B cell (primary cell): ENCODE data around the gene ATP8A2. TPM values are rescaled to one million over a fixed set of nuclear protein-coding genes. Genes with fewer than 3 reads are reported as not detected.

Source experiments
- ATAC-seq: fragments of 200-7000 bp; cut with Tn5 transposase; one replicate; pipeline ENCODE4 v1.10.0; 2021; ENCODE audit warnings: low read depth, mild to moderate bottlenecking, moderate number of reproducible peaks, moderate library complexity
- CTCF ChIA-PET: fragments of 350-600 bp; sonication (Branson Sonifier 250); formaldehyde crosslinking; loops from one replicate; lab custom pipeline; 2021; ENCODE audit warnings: antibody characterized with exemption, inconsistent platforms; lab: Charles Lee
- POLR2A ChIA-PET: fragments of 350-600 bp; sonication (Branson Sonifier 250); formaldehyde crosslinking; loops from one replicate; lab custom pipeline; 2021; ENCODE audit warnings: antibody characterized with exemption; lab: Charles Lee
- DNase-seq: peaks from one replicate; pipeline ENCODE4 v3.0.0; 2013
- H2AFZ ChIP-seq: 2 replicates; pipeline ENCODE4 v1.6.1; 2012; ENCODE audit warnings: mild to moderate bottlenecking, low read depth, low read length; ENCODE audit not compliant: insufficient read depth, poor library complexity, severe bottlenecking
- H3K27ac ChIP-seq, 2 donors: 1 replicate in 1 of 2; 2 replicates in 1 of 2; pipeline ENCODE4 v1.5.1; 2012 to 2013; ENCODE audit warnings: low read length in 2 of 2, mild to moderate bottlenecking in 2 of 2, moderate library complexity in 1 of 2
- H3K27me3 ChIP-seq, 4 experiments: fragments of 200-600 bp in 1 of 4; sonication (generic) in 1 of 4; replicated peaks in 1 of 4; 1 replicate in 2 of 4; 2 replicates in 2 of 4; pipeline versions ENCODE4 v1.6.1 to v1.7.0; 2013 to 2016; ENCODE audit warnings: low read length in 3 of 4, mild to moderate bottlenecking in 2 of 4, mixed read lengths in 1 of 4, moderate library complexity in 1 of 4; ENCODE audit not compliant: insufficient read depth in 4 of 4, control insufficient read depth in 3 of 4; ENCODE audit errors: control extremely low read depth in 1 of 4
- H3K36me3 ChIP-seq, 2 experiments: replicated peaks in 1 of 2; 1 replicate in 1 of 2; 2 replicates in 1 of 2; pipeline versions ENCODE4 v1.6.1 to v1.7.1; 2013; ENCODE audit warnings: low read length in 1 of 2; ENCODE audit not compliant: insufficient read depth in 2 of 2, control insufficient read depth in 1 of 2; ENCODE audit errors: control extremely low read depth in 1 of 2, extremely low read depth in 1 of 2
- H3K4me1 ChIP-seq, 2 donors: fragments of 200-600 bp in 1 of 2; sonication (generic) in 1 of 2; 1 replicate in 1 of 2; 2 replicates in 1 of 2; pipeline versions ENCODE4 v1.5.1 to v1.6.1; 2013 to 2017; ENCODE audit warnings: low read length in 2 of 2; ENCODE audit not compliant: control insufficient read depth in 2 of 2, insufficient read depth in 2 of 2
- H3K4me2 ChIP-seq: replicated peaks from 2 replicates; pipeline ENCODE3; 2012; ENCODE audit warnings: mild to moderate bottlenecking, low read depth, low read length; ENCODE audit not compliant: poor library complexity, severe bottlenecking
- H3K4me3 ChIP-seq, 5 experiments: fragments of 200-600 bp in 1 of 5; sonication (generic) in 1 of 5; 1 replicate in 3 of 5; 2 replicates in 2 of 5; pipeline versions ENCODE4 v1.5.1 to v1.7.0; 2011 to 2016; ENCODE audit warnings: low read length in 4 of 5, mild to moderate bottlenecking in 4 of 5, low read depth in 2 of 5, control low read depth in 1 of 5, moderate library complexity in 1 of 5; ENCODE audit not compliant: insufficient read depth in 1 of 5; ENCODE audit errors: control extremely low read depth in 1 of 5, extremely low read depth in 1 of 5
- H3K79me2 ChIP-seq: fragments of 200-600 bp; sonication (generic); one replicate; pipeline ENCODE4 v1.6.0; 2016; ENCODE audit warnings: low read length; ENCODE audit not compliant: control insufficient read depth, insufficient read depth
- H3K9ac ChIP-seq: fragments of 200-600 bp; sonication (generic); 2 replicates; pipeline ENCODE4 v1.6.1; 2017; ENCODE audit warnings: mild to moderate bottlenecking, low read length, moderate library complexity
- H3K9me3 ChIP-seq, 3 donors: one replicate each; pipeline versions ENCODE4 v1.6.1 to v1.7.1; 2013; ENCODE audit warnings: low read length in 2 of 3; ENCODE audit not compliant: control insufficient read depth in 2 of 3, insufficient read depth in 1 of 3; ENCODE audit errors: control extremely low read depth in 1 of 3
- H4K20me1 ChIP-seq: 2 replicates; pipeline ENCODE4 v1.6.0; 2012; ENCODE audit warnings: mild to moderate bottlenecking, low read length; ENCODE audit not compliant: insufficient read depth, control insufficient read depth, poor library complexity, severe bottlenecking
- H3K27ac Mint-ChIP-seq: one replicate; pipeline ENCODE4 v1.8.0; 2021; ENCODE audit warnings: mixed read lengths
- H3K27me3 Mint-ChIP-seq: one replicate; pipeline ENCODE4 v1.8.0; 2021; ENCODE audit warnings: mixed read lengths
- H3K4me1 Mint-ChIP-seq: one replicate; pipeline ENCODE4 v1.8.0; 2021; ENCODE audit warnings: mixed read lengths
- H3K4me3 Mint-ChIP-seq: one replicate; pipeline ENCODE4 v1.8.0; 2021; ENCODE audit warnings: mixed read lengths
- H3K9me3 Mint-ChIP-seq: one replicate; pipeline ENCODE4 v1.8.0; 2022; ENCODE audit warnings: mixed read lengths; ENCODE audit not compliant: insufficient read depth
- EZH2 ChIP-seq: IDR thresholded peaks from 2 replicates; pipeline ENCODE4 v1.6.1; 2012; ENCODE audit warnings: borderline replicate concordance, low read depth, mild to moderate bottlenecking, moderate library complexity, low read length; ENCODE audit not compliant: insufficient read depth, poor library complexity, severe bottlenecking
- whole genome bisulfite sequencing: methylation state at CpG from one replicate; pipeline ENCODE4 v1.1.5; 2013; ENCODE audit warnings: missing lambda C conversion rate; ENCODE audit not compliant: insufficient coverage; 5-methylcytosine and 5-hydroxymethylcytosine counted together
- intact Hi-C: fragments of 100-400 bp; cut with micrococcal nuclease; formaldehyde crosslinking; loops from one replicate; pipeline ENCODE4 v1.10.0; 2022
- polyA plus RNA-seq: library from polyadenylated mRNA; depleted of rRNA; stranded (reverse); fragments of >200 nt; gene quantifications from 2 replicates; pipeline ENCODE4 v1.2.3, GENCODE V29; 2012
- total RNA-seq, 2 donors: library from RNA; stranded (reverse); fragments of 120-200 nt in 1 of 2; gene quantifications; 1 replicate in 1 of 2; 2 replicates in 1 of 2; pipeline versions ENCODE4 v1.2.3 to v1.2.4, GENCODE V29; 2013 to 2022
- TF ChIP-seq, protein P1 (sequence below): fragments of 200-600 bp; IDR thresholded peaks from one replicate; pipeline ENCODE4 v1.8.0; 2022; ENCODE audit warnings: antibody characterized with exemption, mild to moderate bottlenecking

The ATP8A2 gene
- total and polyA plus RNA-seq, 2 donors (not counting 1 experiment from before 2014, with no cell fraction given) = not detected

DNA sequence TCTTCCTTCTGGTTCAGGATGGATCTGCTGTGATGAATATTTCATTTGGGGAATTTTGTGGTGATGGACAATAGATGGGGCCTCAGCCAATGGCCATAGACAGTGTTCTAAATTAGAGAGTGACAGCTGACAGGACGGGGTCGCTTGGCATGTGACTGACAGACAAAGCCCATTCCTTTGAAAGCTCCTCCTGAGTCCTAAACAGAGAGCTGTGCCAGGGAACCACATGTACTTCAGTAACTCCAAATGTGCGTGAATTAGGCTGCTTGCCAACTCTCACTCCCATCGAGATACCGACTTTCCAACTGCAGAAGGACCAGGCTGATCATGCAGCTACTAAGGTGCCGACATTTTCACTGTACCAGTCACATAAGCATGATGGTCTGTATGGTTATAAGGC is 492.3 kb downstream of the ATP8A2 start:
- no peaks in the 10 kb centered on the region for H3K9me3 ChIP-seq

DNA sequence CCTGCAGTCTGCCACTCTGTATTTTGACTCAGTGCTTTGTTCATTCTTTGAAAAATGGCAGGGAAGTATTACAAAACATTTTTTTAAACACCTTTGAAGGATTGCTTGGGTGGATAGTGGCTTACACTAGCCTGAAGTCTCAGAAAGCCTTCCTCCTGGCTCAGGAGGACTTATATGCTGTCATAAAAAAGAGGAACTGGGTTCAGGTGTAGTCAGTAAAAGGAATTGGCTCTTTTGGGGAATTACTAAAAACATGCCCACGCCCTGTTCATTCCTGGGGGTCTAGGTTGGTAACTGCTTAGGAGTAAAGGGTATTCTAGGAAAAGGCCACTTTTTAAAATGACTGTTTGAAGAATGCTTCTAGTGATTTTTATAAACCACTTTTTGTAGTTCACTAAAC is 493.2 kb downstream of the ATP8A2 start:
- no peak for ATAC-seq
- no peak overlapping the region for H3K4me2 ChIP-seq
- intact Hi-C loops = no loop called here
- H3K4me1 ChIP-seq = no peaks in the 10 kb centered on the region
- Mint-ChIP-seq H3K27me3 (peaks cover 10% of the 10 kb centered on the region), H3K4me3 (no peak overlapping the region), H3K4me1 (no peaks in the 10 kb centered on the region), H3K27ac (no peak overlapping the region), H3K9me3 (no peaks in the 10 kb centered on the region)
- no CpG with 5 or more reads among the region's 1 CpG for WGBS
- no peak overlapping the region for H3K9ac ChIP-seq
- no peaks in the 10 kb centered on the region for H3K79me2 ChIP-seq
- ChIA-PET POLR2A (no interaction called here), CTCF (no interaction called here)
- no peak overlapping the region for H3K4me3 ChIP-seq
- no peak overlapping the region for H3K27ac ChIP-seq
- no peak for TF ChIP-seq EZH2
- TF ChIP-seq, protein P1, sequence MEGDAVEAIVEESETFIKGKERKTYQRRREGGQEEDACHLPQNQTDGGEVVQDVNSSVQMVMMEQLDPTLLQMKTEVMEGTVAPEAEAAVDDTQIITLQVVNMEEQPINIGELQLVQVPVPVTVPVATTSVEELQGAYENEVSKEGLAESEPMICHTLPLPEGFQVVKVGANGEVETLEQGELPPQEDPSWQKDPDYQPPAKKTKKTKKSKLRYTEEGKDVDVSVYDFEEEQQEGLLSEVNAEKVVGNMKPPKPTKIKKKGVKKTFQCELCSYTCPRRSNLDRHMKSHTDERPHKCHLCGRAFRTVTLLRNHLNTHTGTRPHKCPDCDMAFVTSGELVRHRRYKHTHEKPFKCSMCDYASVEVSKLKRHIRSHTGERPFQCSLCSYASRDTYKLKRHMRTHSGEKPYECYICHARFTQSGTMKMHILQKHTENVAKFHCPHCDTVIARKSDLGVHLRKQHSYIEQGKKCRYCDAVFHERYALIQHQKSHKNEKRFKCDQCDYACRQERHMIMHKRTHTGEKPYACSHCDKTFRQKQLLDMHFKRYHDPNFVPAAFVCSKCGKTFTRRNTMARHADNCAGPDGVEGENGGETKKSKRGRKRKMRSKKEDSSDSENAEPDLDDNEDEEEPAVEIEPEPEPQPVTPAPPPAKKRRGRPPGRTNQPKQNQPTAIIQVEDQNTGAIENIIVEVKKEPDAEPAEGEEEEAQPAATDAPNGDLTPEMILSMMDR = no peak
- H3K27me3 ChIP-seq = no peaks in the 10 kb centered on the region
- no peaks in the 10 kb centered on the region for H4K20me1 ChIP-seq
- no peak for DNase-seq
- H3K36me3 ChIP-seq = no peaks in the 10 kb centered on the region
- no peaks in the 10 kb centered on the region for H3K9me3 ChIP-seq
- no peak overlapping the region for H2AFZ ChIP-seq

More for the DNA sequence above, 492.3 kb downstream of the ATP8A2 start:
- Histone ChIP-seq H3K9ac (no peak overlapping the region), H3K27me3 (no peaks in the 10 kb centered on the region), H3K27ac (no peak overlapping the region), H4K20me1 (no peaks in the 10 kb centered on the region), H3K4me2 (no peak overlapping the region), H3K79me2 (no peaks in the 10 kb centered on the region), H3K36me3 (no peaks in the 10 kb centered on the region), H3K4me3 (no peak overlapping the region), H2AFZ (no peak overlapping the region), H3K4me1 (no peaks in the 10 kb centered on the region)
- ATAC-seq (no peak), DNase-seq (no peak)
- no peak overlapping the region for H3K4me3 Mint-ChIP-seq
- peaks cover 7% of the 10 kb centered on the region for H3K27me3 Mint-ChIP-seq
- no peak overlapping the region for H3K27ac Mint-ChIP-seq
- WGBS = 90% methylated on average over 5 of the region's 6 CpGs
- TF ChIP-seq EZH2 = no peak
- TF ChIP-seq, protein P1 = no peak
- POLR2A ChIA-PET = no interaction called here
- intact Hi-C loops = no loop called here
- no peaks in the 10 kb centered on the region for H3K9me3 Mint-ChIP-seq
- CTCF ChIA-PET = no interaction called here
- H3K4me1 Mint-ChIP-seq = no peaks in the 10 kb centered on the region
